GM12892 (cell line): ENCODE data around the gene CKAP4.

ENCODE experiments used
- POLR2A ChIP-seq: IDR thresholded peaks from 2 replicates; pipeline ENCODE4 v1.6.1; 2011; ENCODE audit warnings: low read depth, low read length, control low read depth
- POLR2AphosphoS5 ChIP-seq: IDR thresholded peaks from 2 replicates; pipeline ENCODE4 v1.6.1; 2011; ENCODE audit warnings: low read depth, low read length, control low read depth
- TAF1 ChIP-seq: IDR thresholded peaks from 2 replicates; pipeline ENCODE4 v1.6.1; 2011; ENCODE audit warnings: low read depth, mild to moderate bottlenecking, control low read depth, low read length, borderline replicate concordance

GRCh38 chr12:106258935-106259334, 11.1 kb upstream of the CKAP4 start:
- no peak for TF ChIP-seq POLR2A
- TF ChIP-seq POLR2AphosphoS5 = no peak
- TF ChIP-seq TAF1 = no peak
